ENCODE measurements around the gene ARHGAP32.
A peak's percentile ranks its signal among the peaks of the same experiment; 100 is the strongest.

Gene ARHGAP32

GRCh38 chr11:129192150-129192549 is at the start of gene ARHGAP32:
TSS of gene ARHGAP32 (minus strand) at chr11:129192325. CDS start at chr11:129192198, 127 bp downstream.
- DNase-seq, result peak; percentile 4

- DNase-seq, result no peak
Measured at GRCh38 chr11:129239207-129239606, 47.1 kb upstream of the ARHGAP32 start.

DNA sequence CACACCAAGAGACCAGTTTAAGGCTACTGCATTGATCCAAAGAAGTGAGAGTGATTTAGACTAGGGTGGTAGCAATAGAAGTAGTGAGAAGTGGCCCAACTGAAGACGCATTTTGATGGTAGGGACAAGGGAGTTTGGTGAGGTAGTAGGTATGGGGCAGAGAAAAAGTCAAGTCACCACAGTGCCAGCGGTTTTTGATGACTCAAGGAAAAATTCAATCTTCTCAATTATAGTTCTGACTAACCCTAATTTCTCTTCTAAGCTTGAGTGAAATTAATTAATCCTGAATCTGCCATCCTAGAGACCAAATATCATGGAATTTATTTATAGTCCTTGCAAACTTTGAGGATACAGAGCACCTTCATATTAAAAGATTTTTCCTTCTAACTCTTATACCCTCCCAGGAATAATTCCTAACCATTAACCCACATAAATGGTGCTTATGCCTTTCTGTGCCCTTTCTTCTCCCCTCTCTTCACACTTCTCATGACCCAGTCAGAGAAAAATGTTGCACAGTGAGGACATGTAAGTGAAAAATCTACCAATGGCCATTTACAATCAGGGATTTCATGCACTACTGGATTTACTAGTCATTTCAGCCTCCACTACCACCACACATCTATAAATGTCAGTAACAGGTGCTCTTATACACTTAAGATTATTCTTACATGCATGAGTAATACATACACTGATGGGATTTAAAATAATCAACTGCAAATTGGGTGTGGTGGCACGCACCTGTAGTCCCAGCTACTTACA is 45.9 kb upstream of the ARHGAP32 start:
- DNase-seq, result no peak

GRCh38 chr11:129237456-129237855 is 45.3 kb upstream of the ARHGAP32 start:
- DNase-seq, result no peak

- DNase-seq, result no peak
Measured at GRCh38 chr11:129236850-129237249, 44.7 kb upstream of the ARHGAP32 start.

DNA sequence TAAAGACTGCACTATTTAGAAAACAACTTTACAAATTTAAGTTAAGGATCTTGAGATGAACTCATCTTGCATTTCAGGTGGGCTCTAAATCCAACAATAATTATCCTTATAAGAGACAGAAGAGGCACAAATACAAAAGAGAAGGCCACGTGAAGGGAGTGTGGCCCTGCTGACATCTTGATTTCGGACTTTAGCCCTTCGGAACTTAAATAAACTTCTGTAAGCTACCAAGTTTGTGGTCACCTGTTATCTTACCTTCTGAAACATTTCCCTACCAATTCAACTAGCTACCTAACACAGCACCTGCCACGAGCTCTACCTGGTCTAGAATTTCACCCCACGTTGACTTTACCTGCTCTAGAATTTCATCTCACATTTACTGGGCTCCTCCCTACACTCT is 42.9 kb upstream of the ARHGAP32 start:
- DNase-seq, result no peak

GRCh38 chr11:129230006-129230405 is 37.9 kb upstream of the ARHGAP32 start:
- no peak for DNase-seq

DNA sequence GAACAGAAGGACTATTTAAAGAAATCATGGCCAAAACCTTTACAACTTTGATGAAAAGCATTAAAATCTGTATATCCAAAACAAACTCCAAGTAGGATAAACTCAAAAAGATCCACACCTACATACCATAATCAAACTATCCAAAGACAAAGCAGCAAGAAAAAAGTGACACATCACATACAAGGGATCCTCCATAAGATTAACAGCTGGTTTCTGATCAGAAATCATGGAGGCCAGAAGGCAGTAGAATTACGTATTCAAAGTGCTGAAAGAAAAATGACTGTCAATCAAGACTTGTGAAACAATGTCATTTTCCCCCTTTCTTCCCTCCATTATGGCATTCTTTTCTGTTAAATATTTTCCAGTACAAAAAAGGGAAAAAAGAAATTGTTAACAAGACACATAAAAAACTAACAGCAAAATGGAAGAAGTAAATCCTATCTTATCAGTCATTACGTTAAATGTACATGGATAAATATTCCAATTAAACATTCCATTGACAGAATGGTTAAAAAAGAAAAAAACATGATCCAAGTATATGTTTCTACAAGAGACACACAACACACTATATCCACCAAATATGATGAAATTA is 34.2 kb upstream of the ARHGAP32 start:
- no peak for DNase-seq

- DNase-seq, result no peak
Measured at GRCh38 chr11:129225190-129225589, 33.1 kb upstream of the ARHGAP32 start.

DNA sequence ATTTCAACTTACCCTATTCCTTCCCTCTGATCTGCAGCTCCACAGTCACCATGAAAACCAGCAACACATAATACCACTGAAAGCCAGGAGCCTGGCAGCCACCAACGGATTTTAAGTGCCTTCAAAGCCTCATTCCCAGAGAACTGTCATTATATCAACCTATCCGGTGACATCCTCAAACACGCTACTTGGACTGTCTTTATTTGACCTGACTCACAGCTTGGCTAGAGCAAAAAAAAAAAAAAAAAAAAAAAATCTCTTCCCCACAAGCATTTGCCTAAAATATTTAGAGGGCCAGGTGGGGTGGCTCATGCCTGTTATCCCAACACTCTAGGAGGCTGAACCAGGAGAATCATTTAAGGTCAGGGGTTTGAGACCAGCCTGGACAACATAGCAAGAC is 32.4 kb upstream of the ARHGAP32 start:
- DNase-seq, result no peak

DNA sequence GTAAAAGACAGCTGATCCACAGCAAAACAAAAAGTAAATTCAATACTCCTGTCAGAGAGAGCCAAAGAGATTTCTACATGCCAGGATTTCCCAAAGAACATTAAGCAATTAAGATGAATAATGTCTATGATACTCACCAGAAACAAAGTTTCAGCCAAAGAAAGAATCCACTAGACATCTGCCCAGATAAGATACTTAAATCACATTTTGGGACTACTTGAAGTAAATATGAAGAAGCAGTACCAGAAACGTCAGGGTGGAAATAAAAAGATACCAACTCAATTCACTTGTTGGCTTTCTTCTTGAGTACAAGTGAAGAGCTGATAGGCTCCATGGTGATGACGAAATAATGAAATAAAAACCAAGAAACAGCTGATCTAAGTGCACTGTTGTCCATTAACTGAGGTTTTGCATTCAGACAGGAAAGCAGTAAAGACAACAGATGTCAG is 31.6 kb upstream of the ARHGAP32 start:
- no peak for DNase-seq

- DNase-seq, result no peak
Measured at GRCh38 chr11:129223260-129223659, 31.1 kb upstream of the ARHGAP32 start.

GRCh38 chr11:129222158-129222557 is 30.0 kb upstream of the ARHGAP32 start:
- no peak for DNase-seq

DNA sequence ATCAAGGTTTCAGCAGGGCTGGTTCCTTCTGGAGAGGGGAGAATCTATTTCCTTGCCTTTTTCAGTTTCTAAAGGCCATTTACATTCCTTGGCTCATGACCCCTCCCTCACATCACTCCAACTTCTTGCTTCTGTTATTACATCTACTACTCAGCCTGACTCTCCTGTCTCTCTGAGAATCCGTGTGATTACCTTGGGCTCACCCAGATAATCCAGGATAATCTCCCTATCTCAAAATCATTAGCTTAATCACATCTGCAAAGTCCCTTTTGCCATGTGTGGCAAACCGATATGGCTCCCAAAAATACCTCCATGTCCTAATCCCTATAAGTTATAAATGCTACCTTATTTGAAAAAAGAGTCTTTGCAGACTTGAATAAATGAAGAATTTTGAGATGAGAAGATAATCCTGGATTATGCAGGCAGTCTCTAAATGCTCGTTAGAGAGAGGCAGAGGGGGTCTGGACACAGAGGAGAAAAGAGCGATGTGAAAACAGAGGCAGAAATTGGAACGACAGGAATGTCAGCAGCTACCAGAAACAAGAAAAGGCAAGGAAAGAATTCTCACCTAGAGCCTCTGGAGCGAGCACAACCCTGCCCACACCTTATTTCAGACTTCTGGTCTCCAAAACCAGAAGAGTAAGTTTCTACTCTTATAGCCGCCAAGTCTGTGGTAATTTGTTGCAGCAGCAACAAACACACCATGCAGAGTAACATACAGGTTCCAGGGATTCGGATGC is 23.6 kb upstream of the ARHGAP32 start:
- DNase-seq, result no peak

DNA sequence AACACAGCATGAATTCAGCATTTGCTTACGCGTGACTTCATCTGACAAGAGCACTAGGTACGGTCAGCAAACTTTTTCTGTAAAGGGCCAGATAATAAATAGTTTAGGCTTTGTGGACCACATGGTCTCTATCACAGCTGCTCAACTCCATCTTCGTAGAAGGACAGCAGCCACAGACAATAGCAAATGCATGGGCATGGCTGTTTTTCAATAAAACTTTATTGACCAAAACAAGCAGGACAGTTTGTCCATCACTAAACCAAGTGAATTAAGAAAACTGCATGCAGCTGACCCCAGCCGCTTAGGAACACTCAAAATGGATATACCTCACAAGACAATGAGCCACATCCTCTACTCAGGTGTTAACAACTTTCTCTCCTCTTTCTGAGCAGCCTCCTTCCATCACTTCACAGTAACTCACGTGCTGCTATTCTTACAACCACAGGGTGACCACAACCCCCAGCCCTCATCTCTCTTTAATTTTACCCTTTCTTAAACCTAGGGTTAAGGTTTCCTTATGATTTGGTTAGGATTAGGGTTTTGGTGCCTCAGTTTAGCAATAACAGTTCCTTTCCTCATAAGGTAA is 22.7 kb upstream of the ARHGAP32 start:
- no peak for DNase-seq

- no peak for DNase-seq
Measured at GRCh38 chr11:129213261-129213660, 21.1 kb upstream of the ARHGAP32 start.

- DNase-seq, result no peak
Measured at GRCh38 chr11:129211397-129211796, 19.3 kb upstream of the ARHGAP32 start.

GRCh38 chr11:129210831-129211181 is 18.7 kb upstream of the ARHGAP32 start:
- no peak for DNase-seq

DNA sequence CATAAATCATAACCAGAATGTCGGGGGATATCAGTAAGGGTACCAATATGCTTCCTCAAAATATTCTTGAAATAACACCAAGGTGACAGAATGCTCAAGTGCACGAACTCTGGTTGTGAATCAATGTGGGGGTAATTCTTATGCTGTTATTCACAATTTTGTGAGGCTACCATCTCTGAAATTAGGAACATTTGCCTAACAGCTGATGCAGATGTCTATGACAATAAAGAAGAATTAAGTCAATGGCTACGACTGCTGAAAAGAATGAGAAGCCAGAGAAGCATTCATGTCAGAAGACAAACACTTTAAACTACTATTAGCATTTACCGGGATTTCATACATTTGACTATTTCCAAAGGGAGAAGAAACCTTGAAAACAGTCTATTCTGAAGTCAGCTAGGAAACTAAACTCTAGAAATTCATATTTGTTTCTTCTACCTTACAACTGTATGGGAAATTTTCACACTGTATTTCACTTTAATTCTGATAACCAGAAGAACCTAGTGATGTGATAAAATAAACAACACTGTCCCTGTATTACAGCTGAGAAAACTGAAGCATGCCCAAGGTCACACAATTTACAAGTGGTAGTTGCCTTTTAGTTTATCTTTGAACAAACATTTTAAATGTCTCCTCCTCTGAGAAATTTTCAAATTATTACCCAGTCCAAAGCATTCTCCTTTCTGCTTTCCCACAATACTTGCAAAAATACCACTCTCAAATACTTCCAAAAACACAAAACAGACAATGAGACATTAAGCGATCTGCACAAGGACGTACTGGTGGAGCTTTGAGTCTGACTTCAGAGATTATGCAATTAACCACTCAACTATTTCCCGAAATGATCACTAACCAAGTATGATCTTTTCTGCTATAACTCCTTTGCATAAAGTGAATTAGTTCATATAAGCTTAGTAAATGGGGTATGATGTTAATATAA is 18.0 kb upstream of the ARHGAP32 start:
- DNase-seq, result no peak

DNA sequence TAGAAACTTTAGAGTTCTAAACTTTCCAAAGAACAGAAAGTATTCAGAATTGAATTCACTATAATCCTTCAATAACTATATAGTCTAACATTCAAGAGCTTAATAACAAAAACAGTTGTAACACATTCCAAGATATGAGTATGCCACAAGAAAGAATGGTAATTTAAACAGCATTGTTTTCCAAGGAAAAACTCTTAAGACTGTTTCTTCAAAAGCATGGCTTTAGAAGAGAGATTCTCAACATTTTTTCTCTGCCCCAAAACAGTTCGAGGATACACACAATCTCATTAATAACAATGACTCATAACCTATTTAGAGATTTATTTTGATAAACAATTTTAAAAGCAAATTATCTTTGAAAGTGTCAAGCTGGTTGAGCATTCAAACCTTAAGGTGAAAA is 16.7 kb upstream of the ARHGAP32 start:
- no peak for DNase-seq

DNA sequence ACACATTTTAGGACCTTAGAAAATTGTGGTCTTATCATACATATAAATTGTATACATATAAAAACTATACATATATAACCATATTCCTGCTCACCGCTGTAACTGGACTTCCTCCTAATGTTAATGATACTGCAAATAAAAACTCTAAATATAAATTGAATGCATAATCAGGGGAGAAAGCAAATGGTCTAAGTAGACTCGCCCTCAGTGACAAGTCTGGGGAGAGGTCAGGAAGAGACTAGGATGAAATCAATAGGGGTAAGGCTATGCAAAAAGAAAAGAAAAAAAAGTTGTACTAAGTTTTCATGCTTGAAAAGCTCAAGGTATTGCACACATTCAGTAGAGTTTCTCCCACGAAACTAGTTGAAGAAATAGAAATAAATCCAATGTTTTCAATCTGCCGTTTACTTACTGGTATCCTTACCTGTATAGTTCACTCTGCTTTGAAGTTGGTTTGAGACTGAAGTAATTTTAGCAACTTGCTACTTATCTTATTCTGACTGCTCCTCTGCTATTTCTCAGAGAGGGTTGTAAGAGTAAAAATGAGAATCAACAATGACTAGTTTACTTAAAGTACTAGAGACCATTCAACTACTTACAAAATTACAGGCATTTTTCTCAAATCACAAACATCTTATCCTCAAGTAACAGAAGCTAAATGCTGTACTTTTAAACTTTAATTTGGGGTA is 12.2 kb upstream of the ARHGAP32 start:
- no peak for DNase-seq

GRCh38 chr11:129202646-129203045 is 10.5 kb upstream of the ARHGAP32 start:
- DNase-seq, result no peak
